ENCODE measurements around the gene POLR3B.

POLR3B gene

DNA sequence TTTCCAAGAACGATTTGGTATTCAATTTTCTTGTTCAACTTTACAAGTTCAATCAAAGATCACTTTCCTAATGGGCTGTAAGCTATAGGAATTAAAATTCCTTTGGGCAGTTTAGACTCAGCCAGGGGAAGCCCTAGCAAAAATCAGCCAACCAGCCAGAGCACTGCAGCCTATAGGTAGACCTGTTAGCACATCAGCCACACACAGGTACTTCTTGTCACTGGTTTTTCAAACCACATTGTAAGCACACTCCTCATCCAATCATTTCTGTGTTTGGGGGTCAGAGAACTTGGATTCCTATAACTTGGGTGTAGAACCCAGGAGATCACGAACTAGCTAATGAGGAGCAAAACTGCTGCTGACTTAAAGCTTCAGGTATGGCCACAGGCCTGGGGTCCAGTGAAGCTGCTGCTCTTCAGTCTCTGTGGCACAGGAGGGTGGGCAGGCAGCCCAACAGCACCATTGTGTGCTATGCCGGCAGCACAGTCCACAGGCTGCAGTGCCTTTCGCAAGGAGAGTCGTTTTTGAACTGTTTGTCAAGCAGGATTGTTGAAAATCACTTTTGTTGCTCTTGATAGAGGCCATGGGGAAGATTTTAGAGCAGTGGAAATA, 137.9 kb downstream of the POLR3B start:
- H3K27ac ChIP-seq = no peak overlapping the region
- TF ChIP-seq, protein P1, sequence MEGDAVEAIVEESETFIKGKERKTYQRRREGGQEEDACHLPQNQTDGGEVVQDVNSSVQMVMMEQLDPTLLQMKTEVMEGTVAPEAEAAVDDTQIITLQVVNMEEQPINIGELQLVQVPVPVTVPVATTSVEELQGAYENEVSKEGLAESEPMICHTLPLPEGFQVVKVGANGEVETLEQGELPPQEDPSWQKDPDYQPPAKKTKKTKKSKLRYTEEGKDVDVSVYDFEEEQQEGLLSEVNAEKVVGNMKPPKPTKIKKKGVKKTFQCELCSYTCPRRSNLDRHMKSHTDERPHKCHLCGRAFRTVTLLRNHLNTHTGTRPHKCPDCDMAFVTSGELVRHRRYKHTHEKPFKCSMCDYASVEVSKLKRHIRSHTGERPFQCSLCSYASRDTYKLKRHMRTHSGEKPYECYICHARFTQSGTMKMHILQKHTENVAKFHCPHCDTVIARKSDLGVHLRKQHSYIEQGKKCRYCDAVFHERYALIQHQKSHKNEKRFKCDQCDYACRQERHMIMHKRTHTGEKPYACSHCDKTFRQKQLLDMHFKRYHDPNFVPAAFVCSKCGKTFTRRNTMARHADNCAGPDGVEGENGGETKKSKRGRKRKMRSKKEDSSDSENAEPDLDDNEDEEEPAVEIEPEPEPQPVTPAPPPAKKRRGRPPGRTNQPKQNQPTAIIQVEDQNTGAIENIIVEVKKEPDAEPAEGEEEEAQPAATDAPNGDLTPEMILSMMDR (conservative IDR thresholded peaks at IDR 0.05) = no peak

DNA sequence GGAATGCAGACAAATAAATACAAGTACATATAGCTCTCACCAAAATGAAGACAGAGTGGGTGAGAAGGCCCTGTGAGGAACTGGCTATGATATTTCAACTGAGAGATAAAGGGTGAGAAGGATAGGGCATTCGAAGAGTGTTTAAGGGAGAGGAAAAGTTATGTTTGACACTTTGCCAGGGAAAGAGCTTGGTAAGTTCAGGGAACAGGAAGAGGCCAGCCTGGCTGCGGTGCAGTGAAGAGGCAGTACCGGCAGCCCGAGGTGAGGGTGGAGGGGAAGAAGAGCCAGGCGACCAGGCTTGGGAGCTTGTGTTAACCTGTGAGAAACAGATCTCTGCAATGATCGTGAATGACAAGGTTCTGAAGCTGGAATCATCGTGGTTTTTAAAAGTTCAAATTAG, 140.5 kb downstream of the POLR3B start:
- TF ChIP-seq, protein P1 (conservative IDR thresholded peaks at IDR 0.05) = no peak

DNA sequence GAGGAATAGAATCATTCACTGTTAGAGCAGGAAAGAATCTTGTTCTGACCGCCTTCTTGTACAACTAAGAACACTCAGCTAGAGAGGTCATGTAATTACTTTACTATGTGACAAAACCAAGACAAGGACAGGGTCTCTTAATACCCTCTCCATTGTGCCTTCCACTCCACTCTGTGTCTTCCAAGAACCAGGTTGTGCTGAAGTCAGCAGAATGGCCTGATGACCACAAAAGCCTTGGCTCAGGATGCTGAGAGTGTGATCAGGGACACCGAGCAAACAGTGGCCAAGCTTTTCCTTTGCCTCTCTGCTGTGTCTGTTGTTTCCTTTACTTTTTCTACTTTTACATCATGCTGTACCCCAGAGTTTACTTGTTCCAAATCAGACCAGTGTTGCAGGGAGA, 142.1 kb downstream of the POLR3B start:
- TF ChIP-seq, protein P1 (conservative IDR thresholded peaks at IDR 0.05) = no peak
- H3K27ac ChIP-seq = no peak overlapping the region

More for the DNA sequence above, 140.5 kb downstream of the POLR3B start:
- no peak overlapping the region for H3K27ac ChIP-seq

DNA sequence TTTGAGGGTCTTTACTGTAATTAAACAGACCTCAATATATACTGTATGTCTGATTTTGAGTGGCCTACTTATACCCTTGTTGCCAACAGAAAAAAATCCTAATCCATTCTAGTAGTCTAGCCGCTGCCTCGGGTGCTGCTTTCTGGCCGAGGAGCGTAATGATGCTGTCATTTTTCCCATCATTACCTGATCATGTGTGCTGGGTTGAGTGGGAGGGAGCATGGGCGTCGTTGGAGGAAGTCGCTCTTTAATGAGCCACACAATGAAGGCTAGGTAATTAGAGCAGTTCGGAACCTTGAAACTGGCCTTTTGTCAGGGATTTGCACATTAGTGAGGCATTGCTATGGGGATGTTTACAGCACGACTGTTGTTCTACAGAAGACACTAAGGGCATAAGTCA, 149.1 kb downstream of the POLR3B start:
- no peak overlapping the region for H3K27ac ChIP-seq
- TF ChIP-seq, protein P1 (conservative IDR thresholded peaks at IDR 0.05) = no peak

DNA sequence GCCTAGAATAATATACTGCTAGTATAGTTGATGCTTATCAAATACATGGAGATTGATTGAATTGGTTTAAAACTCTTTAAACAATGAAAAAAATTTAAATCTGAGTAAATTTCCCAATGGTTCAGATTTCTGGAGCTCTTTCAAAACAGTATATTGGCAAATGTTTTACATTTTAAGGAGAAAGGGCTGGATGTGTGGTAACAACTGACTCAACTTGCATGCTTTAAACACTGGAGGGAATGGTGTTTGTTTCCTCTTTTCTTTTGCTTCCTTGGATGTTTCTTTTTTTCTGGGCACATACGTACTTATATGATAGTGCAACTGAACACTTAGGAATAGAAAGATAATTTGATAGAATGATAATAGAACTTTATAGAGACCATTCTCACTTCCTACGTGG, 151.4 kb downstream of the POLR3B start:
- TF ChIP-seq, protein P1 (conservative IDR thresholded peaks at IDR 0.05) = no peak
- H3K27ac ChIP-seq = no peak overlapping the region

DNA sequence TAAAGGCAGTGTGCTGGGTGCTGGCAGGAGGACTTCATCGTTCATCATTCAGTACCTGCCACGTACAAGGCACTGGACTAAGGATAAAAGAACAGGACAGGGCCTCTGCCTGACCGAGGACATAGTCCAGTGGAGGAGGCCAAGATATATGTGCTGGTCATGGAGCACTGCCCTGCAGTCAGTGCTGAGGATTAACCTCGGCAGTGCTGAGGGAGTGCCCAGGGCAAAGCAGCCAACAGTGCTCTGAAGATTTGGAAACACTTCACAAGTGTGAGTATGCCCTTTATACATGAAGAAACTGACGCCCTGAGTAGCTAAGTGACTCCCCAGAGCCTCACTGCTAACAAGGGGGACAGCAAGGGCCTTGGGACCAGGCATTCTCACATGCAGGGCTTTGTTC, 153.8 kb downstream of the POLR3B start:
- no peak overlapping the region for H3K27ac ChIP-seq
- TF ChIP-seq, protein P1 (conservative IDR thresholded peaks at IDR 0.05) = no peak

DNA sequence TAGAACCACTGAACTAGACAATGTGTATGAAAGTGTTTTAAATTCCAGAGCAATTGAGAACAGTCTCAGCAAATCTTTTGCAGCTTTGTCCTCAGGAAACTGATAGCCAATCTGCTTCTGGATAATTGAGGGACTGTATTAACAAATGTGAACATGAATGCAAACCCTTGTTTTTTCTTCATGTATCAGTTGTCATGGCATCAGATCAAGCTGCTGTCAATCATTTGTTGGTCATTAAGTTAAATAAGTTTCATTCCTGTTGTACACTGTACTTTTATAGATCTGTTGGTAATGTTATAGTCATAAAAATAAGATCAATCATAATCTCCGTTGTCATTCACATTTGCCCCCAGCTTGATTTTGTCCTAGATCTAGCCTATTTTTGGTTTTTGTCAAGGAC, 159.8 kb downstream of the POLR3B start:
- no peak overlapping the region for H3K27ac ChIP-seq
- TF ChIP-seq, protein P1 (conservative IDR thresholded peaks at IDR 0.05) = no peak
